Measurements from ENCODE around the gene EVC2.

DNA sequence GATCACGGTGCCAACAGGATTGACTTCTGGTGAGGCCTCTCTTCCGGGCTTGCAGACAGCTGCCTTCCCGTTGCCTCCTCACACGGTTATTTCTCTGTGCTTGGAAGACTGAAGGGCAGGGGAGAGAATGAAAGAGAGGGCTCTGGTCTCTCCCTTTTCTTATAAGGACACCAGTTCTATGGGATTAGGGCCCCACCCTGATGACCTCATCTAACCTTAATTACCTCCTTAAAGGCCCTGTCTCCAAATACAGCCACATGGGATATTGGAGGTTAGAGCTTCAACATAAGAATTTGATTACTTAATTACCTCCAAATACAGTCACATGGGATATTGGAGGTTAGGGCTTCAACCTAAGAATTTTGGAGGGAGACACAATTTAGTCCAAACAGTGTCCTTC, 49.2 kb upstream of the EVC2 start:
- TF ChIP-seq FOXM1 (CRISPR knock-in tag; IDR thresholded peaks at IDR 0.05) = no peak
- TF ChIP-seq TBP (CRISPR knock-in tag; IDR thresholded peaks at IDR 0.05) = no peak
- TF ChIP-seq, protein P1, sequence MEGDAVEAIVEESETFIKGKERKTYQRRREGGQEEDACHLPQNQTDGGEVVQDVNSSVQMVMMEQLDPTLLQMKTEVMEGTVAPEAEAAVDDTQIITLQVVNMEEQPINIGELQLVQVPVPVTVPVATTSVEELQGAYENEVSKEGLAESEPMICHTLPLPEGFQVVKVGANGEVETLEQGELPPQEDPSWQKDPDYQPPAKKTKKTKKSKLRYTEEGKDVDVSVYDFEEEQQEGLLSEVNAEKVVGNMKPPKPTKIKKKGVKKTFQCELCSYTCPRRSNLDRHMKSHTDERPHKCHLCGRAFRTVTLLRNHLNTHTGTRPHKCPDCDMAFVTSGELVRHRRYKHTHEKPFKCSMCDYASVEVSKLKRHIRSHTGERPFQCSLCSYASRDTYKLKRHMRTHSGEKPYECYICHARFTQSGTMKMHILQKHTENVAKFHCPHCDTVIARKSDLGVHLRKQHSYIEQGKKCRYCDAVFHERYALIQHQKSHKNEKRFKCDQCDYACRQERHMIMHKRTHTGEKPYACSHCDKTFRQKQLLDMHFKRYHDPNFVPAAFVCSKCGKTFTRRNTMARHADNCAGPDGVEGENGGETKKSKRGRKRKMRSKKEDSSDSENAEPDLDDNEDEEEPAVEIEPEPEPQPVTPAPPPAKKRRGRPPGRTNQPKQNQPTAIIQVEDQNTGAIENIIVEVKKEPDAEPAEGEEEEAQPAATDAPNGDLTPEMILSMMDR (CRISPR knock-in tag; IDR thresholded peaks at IDR 0.05) = no peak
- TF ChIP-seq, protein P2, sequence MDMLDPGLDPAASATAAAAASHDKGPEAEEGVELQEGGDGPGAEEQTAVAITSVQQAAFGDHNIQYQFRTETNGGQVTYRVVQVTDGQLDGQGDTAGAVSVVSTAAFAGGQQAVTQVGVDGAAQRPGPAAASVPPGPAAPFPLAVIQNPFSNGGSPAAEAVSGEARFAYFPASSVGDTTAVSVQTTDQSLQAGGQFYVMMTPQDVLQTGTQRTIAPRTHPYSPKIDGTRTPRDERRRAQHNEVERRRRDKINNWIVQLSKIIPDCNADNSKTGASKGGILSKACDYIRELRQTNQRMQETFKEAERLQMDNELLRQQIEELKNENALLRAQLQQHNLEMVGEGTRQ (IDR thresholded peaks at IDR 0.05; ENCODE audit: low read depth, low read length) = no peak
- TF ChIP-seq, protein P2 (CRISPR knock-in tag; IDR thresholded peaks at IDR 0.05; ENCODE audit: borderline replicate concordance) = no peak
- no peak for TF ChIP-seq ZNF205 (CRISPR knock-in tag; IDR thresholded peaks at IDR 0.05)
- TF ChIP-seq ZNF274 (CRISPR knock-in tag; IDR thresholded peaks at IDR 0.05) = no peak
- TF ChIP-seq JARID2 (CRISPR knock-in tag; IDR thresholded peaks at IDR 0.05; ENCODE audit: insufficient replicate concordance) = no peak
- no peak for TF ChIP-seq YY1 (IDR thresholded peaks at IDR 0.05; ENCODE audit: insufficient read depth, insufficient replicate concordance, low read depth, low read length)
- TF ChIP-seq MAZ (IDR thresholded peaks at IDR 0.05; ENCODE audit: borderline replicate concordance, low read depth, low read length) = no peak
- no peak for TF ChIP-seq MAZ (CRISPR knock-in tag; IDR thresholded peaks at IDR 0.05; ENCODE audit: low read depth)
- TF ChIP-seq CBX5 (CRISPR knock-in tag; IDR thresholded peaks at IDR 0.05; ENCODE audit: borderline replicate concordance) = no peak
- no peak for TF ChIP-seq ISL2 (CRISPR knock-in tag; IDR thresholded peaks at IDR 0.05)
